HEK293 (cell line): Measurements from ENCODE around the gene CACNB2.

Source experiments
- CTCF ChIA-PET: fragments of 350-600 bp; formaldehyde crosslinking; extraction: SDS; loops from one replicate; lab custom pipeline; 2021; ENCODE audit warnings: antibody characterized with exemption; lab: Yijun Ruan, JAX
- POLR2A ChIA-PET: fragments of 300-600 bp; formaldehyde crosslinking; extraction: SDS; loops from one replicate; lab custom pipeline; 2020; ENCODE audit warnings: antibody characterized with exemption, inconsistent platforms; lab: Yijun Ruan, JAX
- H3K27ac ChIP-seq: fragments of 200-500 bp; sonication (Bioruptor generic); 2 replicates; pipeline ENCODE4 v1.5.1; 2014; ENCODE audit warnings: low read depth, low read length, control low read depth, inconsistent platforms; ENCODE audit errors: extremely low read depth
- H3K36me3 ChIP-seq, 2 experiments: fragments of 200-500 bp in 1 of 2; sonication (Bioruptor generic) in 1 of 2; 1 replicate in 1 of 2; 2 replicates in 1 of 2; pipeline ENCODE4 v1.5.1; 2014 to 2017; ENCODE audit warnings: inconsistent platforms in 2 of 2, low read length in 2 of 2; ENCODE audit not compliant: control insufficient read depth in 2 of 2, insufficient read depth in 1 of 2
- H3K4me1 ChIP-seq: fragments of 200-500 bp; sonication (Bioruptor generic); 2 replicates; pipeline ENCODE4 v1.5.1; 2014; ENCODE audit warnings: mild to moderate bottlenecking, low read length, inconsistent platforms; ENCODE audit not compliant: control insufficient read depth, insufficient read depth
- H3K4me3 ChIP-seq: 2 replicates; pipeline ENCODE4 v1.5.1; 2011; ENCODE audit warnings: low read depth, mild to moderate bottlenecking, control low read depth, low read length, moderate library complexity
- H3K9me3 ChIP-seq: fragments of 200-500 bp; sonication (Bioruptor generic); 2 replicates; pipeline ENCODE4 v1.5.1; 2014; ENCODE audit warnings: low read depth, low read length, inconsistent platforms; ENCODE audit not compliant: control insufficient read depth, insufficient read depth
- GLI2 ChIP-seq: fragments of 450-650 bp; formaldehyde crosslinking; IDR thresholded peaks from 2 replicates; pipeline ENCODE4; 2017; ENCODE audit warnings: missing biosample characterization, missing genetic modification characterization, low read depth, borderline replicate concordance
- GLIS2 ChIP-seq: fragments of 450-650 bp; formaldehyde crosslinking; IDR thresholded peaks from 2 replicates; pipeline ENCODE4 v1.5.1; 2016; ENCODE audit warnings: missing biosample characterization, missing genetic modification characterization
- HOXA7 ChIP-seq: sonication (generic); formaldehyde crosslinking; IDR thresholded peaks from 2 replicates; pipeline ENCODE4 v1.8.1; 2022; ENCODE audit warnings: missing genetic modification reagents, borderline replicate concordance
- SCRT2 ChIP-seq: fragments of 450-650 bp; formaldehyde crosslinking; IDR thresholded peaks from 2 replicates; pipeline ENCODE4 v1.5.1; 2016; ENCODE audit warnings: missing biosample characterization, missing genetic modification characterization
- SP2 ChIP-seq: fragments of 450-650 bp; formaldehyde crosslinking; IDR thresholded peaks from 2 replicates; pipeline ENCODE4 v1.5.1; 2016; ENCODE audit warnings: missing biosample characterization, missing genetic modification characterization
- SP3 ChIP-seq: fragments of 450-650 bp; formaldehyde crosslinking; IDR thresholded peaks from 2 replicates; pipeline ENCODE4 v1.5.1; 2016; ENCODE audit warnings: missing biosample characterization, missing genetic modification characterization
- TRIM28 ChIP-seq: IDR thresholded peaks from 2 replicates; pipeline ENCODE4 v1.6.1; 2011; ENCODE audit warnings: low read length, control low read depth, borderline replicate concordance
- YY1 ChIP-seq: fragments of 450-650 bp; formaldehyde crosslinking; IDR thresholded peaks from 2 replicates; pipeline ENCODE4 v1.5.1; 2018; ENCODE audit warnings: missing biosample characterization, missing genetic modification characterization
- ZBTB1 ChIP-seq: fragments of 450-650 bp; formaldehyde crosslinking; IDR thresholded peaks from 2 replicates; pipeline ENCODE4 v1.5.1; 2016; ENCODE audit warnings: missing biosample characterization, missing genetic modification characterization
- ZFP3 ChIP-seq: fragments of 450-650 bp; formaldehyde crosslinking; IDR thresholded peaks from 2 replicates; pipeline ENCODE4 v1.5.1; 2016; ENCODE audit warnings: low read depth, missing biosample characterization, missing genetic modification characterization
- ZNF138 ChIP-seq: fragments of 450-650 bp; formaldehyde crosslinking; IDR thresholded peaks from 2 replicates; pipeline ENCODE4 v1.5.1; 2016; ENCODE audit warnings: missing biosample characterization, missing genetic modification characterization, borderline replicate concordance
- ZNF24 ChIP-seq: fragments of 450-650 bp; formaldehyde crosslinking; IDR thresholded peaks from 2 replicates; pipeline ENCODE4 v1.5.1; 2016; ENCODE audit warnings: missing biosample characterization, missing genetic modification characterization
- ZNF266 ChIP-seq: fragments of 450-650 bp; formaldehyde crosslinking; IDR thresholded peaks from 2 replicates; pipeline ENCODE4 v1.5.1; 2016; ENCODE audit warnings: missing biosample characterization, missing genetic modification characterization, low read depth
- ZNF324 ChIP-seq: fragments of 450-650 bp; formaldehyde crosslinking; IDR thresholded peaks from 2 replicates; pipeline ENCODE4 v1.5.1; 2016; ENCODE audit warnings: missing biosample characterization, missing genetic modification characterization
- ZNF341 ChIP-seq: fragments of 450-650 bp; formaldehyde crosslinking; IDR thresholded peaks from 2 replicates; pipeline ENCODE4; 2016; ENCODE audit warnings: low read depth, missing biosample characterization, missing genetic modification characterization
- ZNF350 ChIP-seq: fragments of 450-650 bp; formaldehyde crosslinking; IDR thresholded peaks from 2 replicates; pipeline ENCODE4 v1.5.0; 2017; ENCODE audit warnings: missing biosample characterization, mild to moderate bottlenecking, missing genetic modification characterization
- ZNF391 ChIP-seq: fragments of 450-650 bp; formaldehyde crosslinking; IDR thresholded peaks from 2 replicates; pipeline ENCODE4 v1.5.1; 2016; ENCODE audit warnings: low read depth, missing biosample characterization, missing genetic modification characterization, borderline replicate concordance
- ZNF394 ChIP-seq: fragments of 450-650 bp; formaldehyde crosslinking; IDR thresholded peaks from 2 replicates; pipeline ENCODE4 v1.5.1; 2016; ENCODE audit warnings: missing biosample characterization, missing genetic modification characterization, mild to moderate bottlenecking, moderate library complexity, borderline replicate concordance
- ZNF423 ChIP-seq: fragments of 450-650 bp; formaldehyde crosslinking; IDR thresholded peaks from 2 replicates; pipeline ENCODE4 v1.5.1; 2016; ENCODE audit warnings: missing biosample characterization, missing genetic modification characterization
- ZNF488 ChIP-seq: fragments of 450-650 bp; formaldehyde crosslinking; IDR thresholded peaks from 2 replicates; pipeline ENCODE4 v1.5.1; 2016; ENCODE audit warnings: missing biosample characterization, missing genetic modification characterization
- ZNF501 ChIP-seq: fragments of 450-650 bp; formaldehyde crosslinking; IDR thresholded peaks from 2 replicates; pipeline ENCODE4 v1.5.1; 2016; ENCODE audit warnings: missing biosample characterization, missing genetic modification characterization
- ZNF513 ChIP-seq: fragments of 450-650 bp; IDR thresholded peaks from 2 replicates; pipeline ENCODE4 v1.5.1; 2018; ENCODE audit warnings: missing biosample characterization, missing genetic modification characterization
- ZNF514 ChIP-seq: fragments of 450-650 bp; formaldehyde crosslinking; IDR thresholded peaks from 2 replicates; pipeline ENCODE4 v1.5.1; 2016; ENCODE audit warnings: missing biosample characterization, missing genetic modification characterization
- ZNF529 ChIP-seq: fragments of 450-650 bp; formaldehyde crosslinking; IDR thresholded peaks from 2 replicates; pipeline ENCODE4 v1.5.1; 2017; ENCODE audit warnings: missing genetic modification characterization, missing biosample characterization; ENCODE audit not compliant: insufficient replicate concordance
- ZNF530 ChIP-seq: fragments of 450-650 bp; formaldehyde crosslinking; IDR thresholded peaks from 2 replicates; pipeline ENCODE4 v1.5.1; 2016; ENCODE audit warnings: low read depth, missing biosample characterization, missing genetic modification characterization
- ZNF555 ChIP-seq: fragments of 450-650 bp; formaldehyde crosslinking; conservative IDR thresholded peaks from 2 replicates; pipeline ENCODE4 v1.5.1; 2017; ENCODE audit warnings: missing biosample characterization, mild to moderate bottlenecking, missing genetic modification characterization, inconsistent platforms
- ZNF626 ChIP-seq: fragments of 450-650 bp; sonication (Bioruptor Pico); formaldehyde crosslinking; IDR thresholded peaks from 2 replicates; pipeline ENCODE4 v1.5.1; 2018; ENCODE audit warnings: missing biosample characterization, missing genetic modification characterization, inconsistent platforms
- ZNF692 ChIP-seq: fragments of 450-650 bp; formaldehyde crosslinking; IDR thresholded peaks from 2 replicates; pipeline ENCODE4 v1.5.1; 2016; ENCODE audit warnings: missing biosample characterization, missing genetic modification characterization
- ZNF785 ChIP-seq: fragments of 450-650 bp; formaldehyde crosslinking; IDR thresholded peaks from 2 replicates; pipeline ENCODE4 v1.5.1; 2016; ENCODE audit warnings: missing biosample characterization, missing genetic modification characterization
- ZNF837 ChIP-seq: fragments of 450-650 bp; formaldehyde crosslinking; IDR thresholded peaks from 2 replicates; pipeline ENCODE4 v1.5.1; 2016; ENCODE audit warnings: missing biosample characterization, missing genetic modification characterization
- ZSCAN16 ChIP-seq: fragments of 450-650 bp; formaldehyde crosslinking; IDR thresholded peaks from 2 replicates; pipeline ENCODE4 v1.5.1; 2016; ENCODE audit warnings: missing biosample characterization, missing genetic modification characterization

The CACNB2 gene

GRCh38 chr10:18098201-18098600 is 42.0 kb upstream of the CACNB2 start:
- Histone ChIP-seq H3K36me3 (no peaks in the 10 kb centered on the region), H3K4me3 (no peak overlapping the region), H3K27ac (no peak overlapping the region), H3K9me3 (no peaks in the 10 kb centered on the region), H3K4me1 (no peaks in the 10 kb centered on the region; the same call in 1 of the 2 replicates)
- CTCF ChIA-PET = interaction anchor here (0.6 to 1.5 kb wide), 3 partner anchors 10 to 118 kb away, joined by 3 to 4 read pairs (median 3); no protein-coding TSS in a partner anchor
- POLR2A ChIA-PET = no interaction called here
- TF ChIP-seq ZBTB1 (tag by site-specific recombination) (no peak), ZFP3 (tag by site-specific recombination) (no peak), ZNF394 (tag by site-specific recombination) (no peak), ZNF350 (tag by site-specific recombination) (no peak), ZNF423 (no peak), ZNF24 (tag by site-specific recombination) (no peak), ZNF324 (tag by site-specific recombination) (no peak), GLIS2 (tag by site-specific recombination) (no peak), ZSCAN16 (tag by site-specific recombination) (no peak), SP3 (no peak), ZNF341 (tag by site-specific recombination) (no peak), GLI2 (no peak), ZNF785 (no peak), ZNF513 (tag by site-specific recombination) (no peak), ZNF530 (no peak), ZNF837 (no peak), ZNF555 (tag by site-specific recombination) (no peak), YY1 (tag by site-specific recombination) (no peak), ZNF391 (tag by site-specific recombination) (no peak), ZNF138 (tag by site-specific recombination) (no peak)

- ChIA-PET POLR2A (no interaction called here), CTCF (interaction anchor here (0.6 to 0.9 kb wide), 2 partner anchors 9 to 45 kb away, joined by 4 read pairs; no protein-coding TSS in a partner anchor)
- Histone ChIP-seq H3K4me1 (no peaks in the 10 kb centered on the region; the same call in 1 of the 2 replicates), H3K36me3 (no peaks in the 10 kb centered on the region), H3K27ac (no peak overlapping the region), H3K4me3 (no peak overlapping the region), H3K9me3 (no peaks in the 10 kb centered on the region)
- no peak for TF ChIP-seq SP2 (tag by site-specific recombination)
- TF ChIP-seq ZNF391 (tag by site-specific recombination) = no peak
- no peak for TF ChIP-seq ZNF266 (tag by site-specific recombination)
- no peak for TF ChIP-seq HOXA7 (CRISPR knock-in tag)
- no peak for TF ChIP-seq ZNF529 (tag by site-specific recombination)
- no peak for TF ChIP-seq TRIM28
- no peak for TF ChIP-seq ZNF501
- no peak for TF ChIP-seq ZNF555 (tag by site-specific recombination)
- no peak for TF ChIP-seq SCRT2
- no peak for TF ChIP-seq ZNF692 (tag by site-specific recombination)
- no peak for TF ChIP-seq ZNF514 (tag by site-specific recombination)
- no peak for TF ChIP-seq ZNF488 (tag by site-specific recombination)
- TF ChIP-seq ZNF626 = no peak
These were observed 40.8 kb upstream of the CACNB2 start for GRCh38 chr10:18099415-18099814.
